COLO668 (cell line): Measurements from ENCODE around the gene WDSUB1.
A peak's percentile ranks its signal among the peaks of the same experiment; 100 is the strongest.

Experiments
- DNase-seq: peaks from one replicate; lab custom pipeline; 2025; ENCODE audit not compliant: unreplicated experiment; lab: John Stamatoyannopoulos, UW

Gene WDSUB1

GRCh38 chr2:159285929-159286708, at the start of gene WDSUB1:
Gene WDSUB1, minus strand, starts transcription at chr2:159286703. Its CDS starts 3,634 bp downstream, at chr2:159283069.
- DNase-seq, result peak; percentile 66

GRCh38 chr2:159326569-159327255, 40.2 kb upstream of the WDSUB1 start:
- no peak for DNase-seq

- DNase-seq, result no peak
Measured at GRCh38 chr2:159322419-159322818, 35.9 kb upstream of the WDSUB1 start.

GRCh38 chr2:159317392-159318088, 31.0 kb upstream of the WDSUB1 start:
- no peak for DNase-seq

GRCh38 chr2:159307942-159308341, 21.4 kb upstream of the WDSUB1 start:
- DNase-seq, result no peak

GRCh38 chr2:159300586-159300985, 14.1 kb upstream of the WDSUB1 start:
- no peak for DNase-seq

GRCh38 chr2:159298967-159299366, 12.5 kb upstream of the WDSUB1 start:
- no peak for DNase-seq

- no peak for DNase-seq
Measured at GRCh38 chr2:159297042-159297707, 10.7 kb upstream of the WDSUB1 start.

- no peak for DNase-seq
Measured at GRCh38 chr2:159292157-159292556, 5.7 kb upstream of the WDSUB1 start.

GRCh38 chr2:159290289-159290907, 3.9 kb upstream of the WDSUB1 start:
- peak; percentile 34 for DNase-seq

GRCh38 chr2:159287733-159288132, 1.2 kb upstream of the WDSUB1 start:
- DNase-seq, result no peak

- peak; percentile 99 for DNase-seq
Measured at GRCh38 chr2:159286709-159287441, 372 bp upstream of the WDSUB1 start.

GRCh38 chr2:159285433-159285832, 1.1 kb downstream of the WDSUB1 start:
- DNase-seq, result peak; percentile 8

GRCh38 chr2:159283529-159283928, 3.0 kb downstream of the WDSUB1 start:
- DNase-seq, result no peak

GRCh38 chr2:159281002-159281401, 5.5 kb downstream of the WDSUB1 start:
- no peak for DNase-seq

- no peak for DNase-seq
Measured at GRCh38 chr2:159279700-159280099, 6.8 kb downstream of the WDSUB1 start.

GRCh38 chr2:159275111-159275510, 11.4 kb downstream of the WDSUB1 start:
- no peak for DNase-seq

- DNase-seq, result no peak
Measured at GRCh38 chr2:159272156-159272555, 14.3 kb downstream of the WDSUB1 start.

- DNase-seq, result no peak
Measured at GRCh38 chr2:159270744-159271379, 15.6 kb downstream of the WDSUB1 start.

GRCh38 chr2:159267921-159268320, 18.6 kb downstream of the WDSUB1 start:
- no peak for DNase-seq
